HEK293 (cell line): Measurements from ENCODE around the gene STUM.

Experiments used
- CTCF ChIA-PET: fragments of 350-600 bp; formaldehyde crosslinking; extraction: SDS; loops from one replicate; lab custom pipeline; 2021; ENCODE audit warnings: antibody characterized with exemption; lab: Yijun Ruan, JAX
- POLR2A ChIA-PET: fragments of 300-600 bp; formaldehyde crosslinking; extraction: SDS; loops from one replicate; lab custom pipeline; 2020; ENCODE audit warnings: antibody characterized with exemption, inconsistent platforms; lab: Yijun Ruan, JAX
- H3K27ac ChIP-seq: fragments of 200-500 bp; sonication (Bioruptor generic); 2 replicates; pipeline ENCODE4 v1.5.1; 2014; ENCODE audit warnings: low read depth, low read length, control low read depth, inconsistent platforms; ENCODE audit errors: extremely low read depth
- H3K36me3 ChIP-seq, 2 experiments: fragments of 200-500 bp in 1 of 2; sonication (Bioruptor generic) in 1 of 2; 1 replicate in 1 of 2; 2 replicates in 1 of 2; pipeline ENCODE4 v1.5.1; 2014 to 2017; ENCODE audit warnings: inconsistent platforms in 2 of 2, low read length in 2 of 2; ENCODE audit not compliant: control insufficient read depth in 2 of 2, insufficient read depth in 1 of 2
- H3K4me1 ChIP-seq: fragments of 200-500 bp; sonication (Bioruptor generic); 2 replicates; pipeline ENCODE4 v1.5.1; 2014; ENCODE audit warnings: mild to moderate bottlenecking, low read length, inconsistent platforms; ENCODE audit not compliant: control insufficient read depth, insufficient read depth
- H3K4me3 ChIP-seq: 2 replicates; pipeline ENCODE4 v1.5.1; 2011; ENCODE audit warnings: low read depth, mild to moderate bottlenecking, control low read depth, low read length, moderate library complexity
- H3K9me3 ChIP-seq: fragments of 200-500 bp; sonication (Bioruptor generic); 2 replicates; pipeline ENCODE4 v1.5.1; 2014; ENCODE audit warnings: low read depth, low read length, inconsistent platforms; ENCODE audit not compliant: control insufficient read depth, insufficient read depth
- KLF10 ChIP-seq: fragments of 450-650 bp; IDR thresholded peaks from 2 replicates; pipeline ENCODE4 v1.5.1; 2018; ENCODE audit warnings: missing biosample characterization, mild to moderate bottlenecking, missing genetic modification characterization
- KLF16 ChIP-seq: fragments of 450-650 bp; formaldehyde crosslinking; IDR thresholded peaks from 2 replicates; pipeline ENCODE4 v1.5.1; 2017; ENCODE audit warnings: missing biosample characterization, missing genetic modification characterization
- KLF8 ChIP-seq: fragments of 450-650 bp; formaldehyde crosslinking; IDR thresholded peaks from 2 replicates; pipeline ENCODE4 v1.5.1; 2016; ENCODE audit warnings: missing biosample characterization, missing genetic modification characterization
- OSR2 ChIP-seq: fragments of 450-650 bp; formaldehyde crosslinking; IDR thresholded peaks from 2 replicates; pipeline ENCODE4 v1.5.1; 2016; ENCODE audit warnings: missing biosample characterization, missing genetic modification characterization
- TCF7L2 ChIP-seq: IDR thresholded peaks from 2 replicates; pipeline ENCODE4 v1.6.1; 2011; ENCODE audit warnings: low read depth, mild to moderate bottlenecking, inconsistent platforms, low read length, moderate library complexity, borderline replicate concordance
- ZNF169 ChIP-seq: fragments of 450-650 bp; formaldehyde crosslinking; IDR thresholded peaks from 2 replicates; pipeline ENCODE4 v1.5.1; 2016; ENCODE audit warnings: missing biosample characterization, missing genetic modification characterization
- ZNF561 ChIP-seq: fragments of 450-650 bp; IDR thresholded peaks from 2 replicates; pipeline ENCODE4 v1.5.1; 2018; ENCODE audit warnings: missing biosample characterization, missing genetic modification characterization, borderline replicate concordance
- ZNF596 ChIP-seq: fragments of 450-650 bp; IDR thresholded peaks from 2 replicates; pipeline ENCODE4 v1.5.0; 2018; ENCODE audit warnings: missing biosample characterization, mild to moderate bottlenecking, missing genetic modification characterization, moderate library complexity
- ZNF624 ChIP-seq: fragments of 450-650 bp; formaldehyde crosslinking; IDR thresholded peaks from 2 replicates; pipeline ENCODE4 v1.5.1; 2017; ENCODE audit warnings: missing biosample characterization, missing genetic modification characterization
- ZNF658 ChIP-seq: fragments of 450-650 bp; formaldehyde crosslinking; IDR thresholded peaks from 2 replicates; pipeline ENCODE4; 2016; ENCODE audit warnings: missing biosample characterization, missing genetic modification characterization
- TF ChIP-seq, protein P1 (sequence below): fragments of 450-650 bp; formaldehyde crosslinking; IDR thresholded peaks from 2 replicates; pipeline ENCODE4 v1.5.1; 2016; ENCODE audit warnings: missing biosample characterization, missing genetic modification characterization
- TF ChIP-seq, protein P2 (sequence below): fragments of 450-650 bp; IDR thresholded peaks from 2 replicates; pipeline ENCODE4 v1.5.1; 2018; ENCODE audit warnings: missing biosample characterization, missing genetic modification characterization
- TF ChIP-seq, protein P3 (sequence below): fragments of 450-650 bp; IDR thresholded peaks from 2 replicates; pipeline ENCODE4 v1.5.1; 2018; ENCODE audit warnings: missing biosample characterization, mild to moderate bottlenecking, missing genetic modification characterization
- TF ChIP-seq, protein P4 (sequence below): fragments of 450-650 bp; formaldehyde crosslinking; IDR thresholded peaks from 2 replicates; pipeline ENCODE4 v1.5.1; 2016; ENCODE audit warnings: missing biosample characterization, missing genetic modification characterization

STUM gene

DNA sequence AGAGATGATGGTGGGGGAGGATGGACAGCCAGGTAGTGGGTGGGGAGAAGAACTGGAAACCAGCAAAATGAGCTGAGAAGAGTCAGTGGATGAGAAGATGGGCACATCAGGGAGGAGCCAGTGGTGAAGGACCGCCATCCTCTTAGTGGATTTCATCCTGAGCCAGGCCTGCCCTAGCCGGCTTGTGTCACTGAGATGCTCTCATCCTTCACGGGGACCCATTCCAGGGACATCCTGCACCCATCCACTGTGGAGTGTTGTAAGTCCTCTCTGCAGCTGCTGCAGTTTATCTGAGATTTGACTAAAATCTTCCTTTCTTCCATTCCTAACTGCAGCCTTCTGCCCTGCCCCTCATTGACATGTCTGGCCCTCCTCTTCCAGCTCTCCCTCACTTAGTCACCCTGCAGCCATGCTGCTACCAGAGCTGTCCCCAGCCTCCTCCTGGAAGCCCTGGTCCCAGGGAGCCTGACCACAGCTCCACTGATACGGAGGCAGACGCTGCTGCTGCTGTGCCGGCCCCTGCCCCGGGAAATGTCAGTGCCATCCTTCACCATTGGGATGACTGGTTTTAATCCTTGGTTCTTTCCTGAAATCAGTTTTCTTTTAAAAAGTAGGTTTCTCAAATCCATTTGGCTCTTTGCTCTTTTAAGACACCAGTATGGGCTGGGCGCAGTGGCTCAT, 33.2 kb downstream of the STUM start (continued):
- TF ChIP-seq, protein P1, sequence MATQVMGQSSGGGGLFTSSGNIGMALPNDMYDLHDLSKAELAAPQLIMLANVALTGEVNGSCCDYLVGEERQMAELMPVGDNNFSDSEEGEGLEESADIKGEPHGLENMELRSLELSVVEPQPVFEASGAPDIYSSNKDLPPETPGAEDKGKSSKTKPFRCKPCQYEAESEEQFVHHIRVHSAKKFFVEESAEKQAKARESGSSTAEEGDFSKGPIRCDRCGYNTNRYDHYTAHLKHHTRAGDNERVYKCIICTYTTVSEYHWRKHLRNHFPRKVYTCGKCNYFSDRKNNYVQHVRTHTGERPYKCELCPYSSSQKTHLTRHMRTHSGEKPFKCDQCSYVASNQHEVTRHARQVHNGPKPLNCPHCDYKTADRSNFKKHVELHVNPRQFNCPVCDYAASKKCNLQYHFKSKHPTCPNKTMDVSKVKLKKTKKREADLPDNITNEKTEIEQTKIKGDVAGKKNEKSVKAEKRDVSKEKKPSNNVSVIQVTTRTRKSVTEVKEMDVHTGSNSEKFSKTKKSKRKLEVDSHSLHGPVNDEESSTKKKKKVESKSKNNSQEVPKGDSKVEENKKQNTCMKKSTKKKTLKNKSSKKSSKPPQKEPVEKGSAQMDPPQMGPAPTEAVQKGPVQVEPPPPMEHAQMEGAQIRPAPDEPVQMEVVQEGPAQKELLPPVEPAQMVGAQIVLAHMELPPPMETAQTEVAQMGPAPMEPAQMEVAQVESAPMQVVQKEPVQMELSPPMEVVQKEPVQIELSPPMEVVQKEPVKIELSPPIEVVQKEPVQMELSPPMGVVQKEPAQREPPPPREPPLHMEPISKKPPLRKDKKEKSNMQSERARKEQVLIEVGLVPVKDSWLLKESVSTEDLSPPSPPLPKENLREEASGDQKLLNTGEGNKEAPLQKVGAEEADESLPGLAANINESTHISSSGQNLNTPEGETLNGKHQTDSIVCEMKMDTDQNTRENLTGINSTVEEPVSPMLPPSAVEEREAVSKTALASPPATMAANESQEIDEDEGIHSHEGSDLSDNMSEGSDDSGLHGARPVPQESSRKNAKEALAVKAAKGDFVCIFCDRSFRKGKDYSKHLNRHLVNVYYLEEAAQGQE (tag by site-specific recombination): no peak
- TF ChIP-seq TCF7L2 (no peak), KLF10 (tag by site-specific recombination) (no peak), ZNF658 (tag by site-specific recombination) (no peak), KLF16 (no peak), ZNF596 (tag by site-specific recombination) (no peak)
- TF ChIP-seq, protein P2, sequence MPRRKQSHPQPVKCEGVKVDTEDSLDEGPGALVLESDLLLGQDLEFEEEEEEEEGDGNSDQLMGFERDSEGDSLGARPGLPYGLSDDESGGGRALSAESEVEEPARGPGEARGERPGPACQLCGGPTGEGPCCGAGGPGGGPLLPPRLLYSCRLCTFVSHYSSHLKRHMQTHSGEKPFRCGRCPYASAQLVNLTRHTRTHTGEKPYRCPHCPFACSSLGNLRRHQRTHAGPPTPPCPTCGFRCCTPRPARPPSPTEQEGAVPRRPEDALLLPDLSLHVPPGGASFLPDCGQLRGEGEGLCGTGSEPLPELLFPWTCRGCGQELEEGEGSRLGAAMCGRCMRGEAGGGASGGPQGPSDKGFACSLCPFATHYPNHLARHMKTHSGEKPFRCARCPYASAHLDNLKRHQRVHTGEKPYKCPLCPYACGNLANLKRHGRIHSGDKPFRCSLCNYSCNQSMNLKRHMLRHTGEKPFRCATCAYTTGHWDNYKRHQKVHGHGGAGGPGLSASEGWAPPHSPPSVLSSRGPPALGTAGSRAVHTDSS (tag by site-specific recombination): no peak

DNA sequence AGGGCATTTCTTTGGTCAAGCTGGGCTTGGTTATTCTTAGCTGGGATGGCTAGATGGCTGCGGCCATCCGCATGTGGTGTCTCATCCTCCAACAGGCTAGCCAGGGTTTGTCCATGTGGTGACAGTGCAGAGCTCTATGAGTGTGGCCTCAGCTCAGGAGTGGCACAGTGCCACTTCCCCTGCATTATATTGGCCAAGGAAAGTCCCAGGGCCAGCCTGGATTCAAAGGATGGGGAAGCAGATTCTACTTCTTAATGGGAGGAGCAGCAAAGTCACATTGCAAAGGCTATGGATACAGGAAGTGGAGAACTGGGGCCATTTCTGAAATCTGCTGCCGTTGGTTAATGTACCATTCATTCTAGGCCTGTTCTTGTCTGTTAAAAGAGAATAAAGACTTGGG, 34.4 kb downstream of the STUM start:
- TF ChIP-seq KLF8 (tag by site-specific recombination) (no peak), ZNF624 (no peak)
- TF ChIP-seq, protein P3, sequence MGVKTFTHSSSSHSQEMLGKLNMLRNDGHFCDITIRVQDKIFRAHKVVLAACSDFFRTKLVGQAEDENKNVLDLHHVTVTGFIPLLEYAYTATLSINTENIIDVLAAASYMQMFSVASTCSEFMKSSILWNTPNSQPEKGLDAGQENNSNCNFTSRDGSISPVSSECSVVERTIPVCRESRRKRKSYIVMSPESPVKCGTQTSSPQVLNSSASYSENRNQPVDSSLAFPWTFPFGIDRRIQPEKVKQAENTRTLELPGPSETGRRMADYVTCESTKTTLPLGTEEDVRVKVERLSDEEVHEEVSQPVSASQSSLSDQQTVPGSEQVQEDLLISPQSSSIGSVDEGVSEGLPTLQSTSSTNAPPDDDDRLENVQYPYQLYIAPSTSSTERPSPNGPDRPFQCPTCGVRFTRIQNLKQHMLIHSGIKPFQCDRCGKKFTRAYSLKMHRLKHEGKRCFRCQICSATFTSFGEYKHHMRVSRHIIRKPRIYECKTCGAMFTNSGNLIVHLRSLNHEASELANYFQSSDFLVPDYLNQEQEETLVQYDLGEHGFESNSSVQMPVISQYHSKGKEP (tag by site-specific recombination): no peak
- TF ChIP-seq, protein P4, sequence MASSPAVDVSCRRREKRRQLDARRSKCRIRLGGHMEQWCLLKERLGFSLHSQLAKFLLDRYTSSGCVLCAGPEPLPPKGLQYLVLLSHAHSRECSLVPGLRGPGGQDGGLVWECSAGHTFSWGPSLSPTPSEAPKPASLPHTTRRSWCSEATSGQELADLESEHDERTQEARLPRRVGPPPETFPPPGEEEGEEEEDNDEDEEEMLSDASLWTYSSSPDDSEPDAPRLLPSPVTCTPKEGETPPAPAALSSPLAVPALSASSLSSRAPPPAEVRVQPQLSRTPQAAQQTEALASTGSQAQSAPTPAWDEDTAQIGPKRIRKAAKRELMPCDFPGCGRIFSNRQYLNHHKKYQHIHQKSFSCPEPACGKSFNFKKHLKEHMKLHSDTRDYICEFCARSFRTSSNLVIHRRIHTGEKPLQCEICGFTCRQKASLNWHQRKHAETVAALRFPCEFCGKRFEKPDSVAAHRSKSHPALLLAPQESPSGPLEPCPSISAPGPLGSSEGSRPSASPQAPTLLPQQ (tag by site-specific recombination): no peak
- ChIA-PET POLR2A (interaction anchor here (1.1 kb wide), 1 partner anchor 10 kb away, joined by 3 read pairs; no protein-coding TSS in a partner anchor), CTCF (interaction anchor here (1.0 kb wide), 1 partner anchor 15 kb away, joined by 3 read pairs; no protein-coding TSS in a partner anchor)
- H3K4me3 ChIP-seq: no peak overlapping the region
- H3K4me1 ChIP-seq: no peaks in the 10 kb centered on the region
- H3K9me3 ChIP-seq: no peaks in the 10 kb centered on the region
- no peak overlapping the region for H3K27ac ChIP-seq
- no peaks in the 10 kb centered on the region for H3K36me3 ChIP-seq

DNA sequence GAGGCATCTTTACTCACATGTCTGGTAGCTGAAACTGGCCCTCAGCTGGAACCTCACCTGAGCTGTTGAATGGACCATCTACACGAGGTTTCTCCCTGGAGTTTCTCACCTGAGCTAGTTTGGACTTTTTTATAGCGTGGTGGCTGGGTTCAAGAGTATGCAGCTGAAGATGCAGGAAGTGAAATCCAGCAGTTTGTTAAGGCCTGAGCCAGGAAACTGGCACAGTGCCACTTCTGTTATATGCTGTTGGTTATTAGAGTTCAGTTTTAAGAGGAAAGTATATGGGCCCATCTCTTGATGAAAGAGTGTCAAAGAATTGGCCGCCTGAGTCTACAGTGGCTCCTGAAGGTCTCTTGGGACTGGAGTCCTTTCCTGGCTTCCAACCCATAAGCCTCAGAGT, 35.6 kb downstream of the STUM start:
- Histone ChIP-seq H3K27ac (no peak overlapping the region), H3K9me3 (no peaks in the 10 kb centered on the region), H3K4me1 (no peaks in the 10 kb centered on the region), H3K4me3 (no peak overlapping the region), H3K36me3 (no peaks in the 10 kb centered on the region)
- ChIA-PET POLR2A (no interaction called here), CTCF (interaction anchor here (0.5 to 4.2 kb wide), 4 partner anchors 14 to 387 kb away, joined by 3 to 21 read pairs (median 8); no protein-coding TSS in a partner anchor)
- TF ChIP-seq OSR2 (tag by site-specific recombination) (no peak), ZNF169 (tag by site-specific recombination) (no peak), ZNF561 (tag by site-specific recombination) (no peak)
